Ovary (tissue), 9 donors: ENCODE results near the gene PFKL. TPM values are rescaled to one million over a fixed set of nuclear protein-coding genes. Genes with fewer than 3 reads are reported as not detected.
A peak's percentile ranks its signal among the peaks of the same experiment; 100 is the strongest.
"Not testable (repeated sequence)": the region's sequence is repeated elsewhere in the genome, so short reads cannot be mapped to it uniquely, and the experiment has no call there.

Experiments
- DNase-seq, 5 donors: peaks; one replicate each; pipeline ENCODE4 v3.0.0-alpha.2; 2019 to 2020
- H3K27ac ChIP-seq, 2 donors: fragments of 200-600 bp; one replicate each; pipeline versions ENCODE4 v1.5.1 to v1.8.0; 2019 to 2022
- H3K27me3 ChIP-seq: fragments of 200-600 bp; one replicate; pipeline ENCODE4 v1.8.0; 2022
- H3K36me3 ChIP-seq: fragments of 200-600 bp; sonication (generic); one replicate; pipeline ENCODE4 v1.5.1; 2019
- H3K4me1 ChIP-seq: one replicate; pipeline ENCODE4 v1.8.1; 2013; ENCODE audit warnings: mild to moderate bottlenecking, moderate library complexity; ENCODE audit not compliant: insufficient read depth
- H3K4me3 ChIP-seq: fragments of 200-600 bp; sonication (generic); one replicate; pipeline ENCODE4 v1.5.1; 2017
- H3K9me3 ChIP-seq, 2 donors: fragments of 200-600 bp in 1 of 2; sonication (generic) in 1 of 2; one replicate each; pipeline versions ENCODE4 v1.5.1 to v1.8.1; 2013 to 2019; ENCODE audit warnings: mild to moderate bottlenecking in 1 of 2, moderate library complexity in 1 of 2
- CTCF ChIP-seq, 3 donors: fragments of 450-650 bp in 2 of 3; fragments of 200-600 bp in 1 of 3; IDR thresholded peaks; one replicate each; pipeline versions ENCODE4 v1.5.1 to v1.8.0; 2016 to 2022; ENCODE audit warnings: antibody characterized with exemption in 3 of 3, mild to moderate bottlenecking in 1 of 3
- EP300 ChIP-seq: sonication (generic); formaldehyde crosslinking; IDR thresholded peaks from one replicate; pipeline ENCODE4 v1.6.1; 2017; ENCODE audit warnings: antibody characterized with exemption
- POLR2A ChIP-seq: fragments of 450-650 bp; IDR thresholded peaks from one replicate; pipeline ENCODE4 v1.6.1; 2017; ENCODE audit warnings: antibody characterized with exemption, mild to moderate bottlenecking, moderate library complexity
- WGBS, 3 donors: extraction: QIAGEN DNeasy Blood & Tissue Kit in 1 of 3; methylation state at CpG; one replicate each; pipeline versions ENCODE4 v1.1.5 to v1.1.7; 2013 to 2017; 5-methylcytosine and 5-hydroxymethylcytosine counted together
- intact Hi-C, 4 donors: fragments of 100-400 bp; cut with DNase I; formaldehyde crosslinking; loops; one replicate each; pipeline versions ENCODE4 v1.11.0 to v1.15.1; 2022 to 2023
- polyA plus RNA-seq, 2 donors: library from polyadenylated mRNA; stranded (reverse); fragments of 200-250 nt in 1 of 2; fragments of 350-450 nt in 1 of 2; fragmentation: Illumina TruSeq in 1 of 2; extraction: RNeasy Lipid Tissue Mini Kit (QIAGEN cat#74804) in 1 of 2; gene quantifications; one replicate each; pipeline ENCODE4 v1.2.3, GENCODE V29; 2013 to 2014
- total RNA-seq, 7 donors: library from RNA; depleted of rRNA in 2 of 7; stranded (reverse); fragments of >200 nt in 2 of 7; fragmentation: NEBNext Ultra II Directional in 3 of 7; extraction: Animal tissue kit (Norgen Biotek cat#: 25700) in 3 of 7; gene quantifications; one replicate each; pipeline versions ENCODE4 v1.1.0 to v1.2.4, GENCODE V29; 2016 to 2023
- donor health status: DM: no; HTN: no; CAD: no; lungs with moderate emphysema.
- donor health status: DM: no; HTN: no; CAD: no.
- donor health status: Bipolar disorder and iron deficiency.
- donor health status: DM: yes; HTN: yes; CAD: no.
- donor health status: DM: no; HTN: no; CAD: no.
- donor health status: DM: yes; HTN: yes; CAD: no.

The PFKL gene
- total and polyA plus RNA-seq, 9 donors = 12.6 to 104 (median 81.8) TPM

GRCh38 chr21:44299085-44299457, 782 bp upstream of the PFKL start:
- H3K27ac ChIP-seq = peak overlapping the region; percentile 78 to 88
- intact Hi-C loops = loop anchor here in 2 of 4 donors (5.0 to 10.0 kb wide), 3 partner anchors 38 to 487 kb away; partner anchors contain the start of gene CFAP410 (in 1 of the 2)
- peak overlapping the region; percentile 98 for H3K4me3 ChIP-seq
- DNase-seq = no peak
- no peaks in the 10 kb centered on the region for H3K27me3 ChIP-seq
- no peaks in the 10 kb centered on the region for H3K9me3 ChIP-seq
- peaks cover 13% of the 10 kb centered on the region for H3K4me1 ChIP-seq
- H3K36me3 ChIP-seq = no peaks in the 10 kb centered on the region
- TF ChIP-seq CTCF (IDR thresholded peaks at IDR 0.05) = no peak
- 17 to 25% (median 23%) methylated on average over 9 to 10 of the region's 10 CpGs for WGBS, 3 donors

- Histone ChIP-seq H3K4me1 (peaks cover 16% of the 10 kb centered on the region), H3K27me3 (no peaks in the 10 kb centered on the region), H3K27ac (peak overlapping the region; percentile 78 to 88), H3K9me3 (no peaks in the 10 kb centered on the region), H3K36me3 (no peaks in the 10 kb centered on the region), H3K4me3 (peak overlapping the region; percentile 98)
- TF ChIP-seq EP300 (no peak), POLR2A (no peak), CTCF (IDR thresholded peaks at IDR 0.05) (no peak)
- WGBS, 3 donors = 0 to 1% (median 0%) methylated on average over 24 to 67 of the region's 67 CpGs
- peak; percentile 67 to 81 (median 73) for DNase-seq
- intact Hi-C loops = loop anchor here in 1 of 4 donors (10.0 kb wide), 1 partner anchor 486 kb away; no protein-coding TSS in a partner anchor
These were observed 558 bp downstream of the PFKL start for GRCh38 chr21:44300262-44300959.

- WGBS, 3 donors = 67 to 74% (median 70%) methylated on average over 13 of the region's 13 CpGs
- no peak for DNase-seq
- Histone ChIP-seq H3K27me3 (no peaks in the 10 kb centered on the region), H3K4me3 (peak overlapping the region; percentile 98), H3K27ac (peak overlapping the region; percentile 78 to 88), H3K4me1 (peaks cover 16% of the 10 kb centered on the region), H3K36me3 (no peaks in the 10 kb centered on the region), H3K9me3 (no peaks in the 10 kb centered on the region)
- intact Hi-C loops = loop anchor here in 1 of 4 donors (10.0 kb wide), 1 partner anchor 486 kb away; no protein-coding TSS in a partner anchor
- TF ChIP-seq EP300 = no peak
- TF ChIP-seq CTCF (IDR thresholded peaks at IDR 0.05) = no peak
- TF ChIP-seq POLR2A = no peak
These were observed 1.3 kb downstream of the PFKL start for GRCh38 chr21:44301141-44301540.

GRCh38 chr21:44301961-44302406, 2.1 kb downstream of the PFKL start:
- H3K27me3 ChIP-seq = no peaks in the 10 kb centered on the region
- WGBS, 3 donors = 51 to 60% (median 53%) methylated on average over 9 of the region's 9 CpGs
- no peak for DNase-seq
- intact Hi-C loops = loop anchor here in 1 of 4 donors (10.0 kb wide), 1 partner anchor 487 kb away; no protein-coding TSS in a partner anchor
- no peak overlapping the region for H3K4me3 ChIP-seq
- no peaks in the 10 kb centered on the region for H3K9me3 ChIP-seq
- H3K27ac ChIP-seq = no peak overlapping the region
- H3K36me3 ChIP-seq = no peaks in the 10 kb centered on the region
- TF ChIP-seq EP300 (no peak), POLR2A (no peak), CTCF (IDR thresholded peaks at IDR 0.05) (no peak)
- peaks cover 16% of the 10 kb centered on the region for H3K4me1 ChIP-seq

- intact Hi-C loops = loop anchor here in 1 of 4 donors (10.0 kb wide), 1 partner anchor 488 kb away; no protein-coding TSS in a partner anchor
- not testable (repeated sequence) for H3K36me3 ChIP-seq, H3K27ac ChIP-seq, H3K4me3 ChIP-seq, H3K27me3 ChIP-seq, DNase-seq, H3K9me3 ChIP-seq
- WGBS, 3 donors = 89 to 91% (median 90%) methylated on average over 23 of the region's 23 CpGs
- H3K4me1 ChIP-seq = peaks cover 16% of the 10 kb centered on the region
These were observed 2.9 kb downstream of the PFKL start for GRCh38 chr21:44302573-44303401.
